ENCODE data around the gene CP. TPM values are rescaled to one million over a fixed set of nuclear protein-coding genes. Genes with fewer than 3 reads are reported as not detected.

CP gene
- total and polyA plus RNA-seq, 2 donors (not counting 1 experiment from before 2014, with no cell fraction given): not detected

Other genes with a start within 250 kb of the CP start
- gene GYG1, start 230.3 kb downstream of the CP start, total RNA-seq: 16.3 and 20.4 TPM in 2 replicates
- gene GYG1, start 230.3 kb downstream of the CP start, polyA plus RNA-seq: 9.5 and 10.8 TPM in 2 replicates
- gene HLTF, start 135.3 kb downstream of the CP start, total RNA-seq: 19.1 and 22.9 TPM in 2 replicates
- gene HLTF, start 135.3 kb downstream of the CP start, polyA plus RNA-seq: 3.3 and 7.9 TPM in 2 replicates
- 48.1 and 53.0 TPM in 2 replicates for gene HPS3, start 92.2 kb downstream of the CP start, total RNA-seq
- 28.9 and 33.3 TPM in 2 replicates for gene HPS3, start 92.2 kb downstream of the CP start, polyA plus RNA-seq
- not detected in 2 replicates for gene TM4SF18, start 111.8 kb upstream of the CP start, total RNA-seq
- not detected in 2 replicates for gene TM4SF18, start 111.8 kb upstream of the CP start, polyA plus RNA-seq
- gene TM4SF1, start 155.8 kb upstream of the CP start, total RNA-seq: not detected in 2 replicates
- not detected in 2 replicates for gene TM4SF1, start 155.8 kb upstream of the CP start, polyA plus RNA-seq

Data from B cell (primary cell).